ENCODE measurements around the gene SGSM2.

The SGSM2 gene

GRCh38 chr17:2362016-2362415, 24.7 kb downstream of the SGSM2 start:
- H3F3A ChIP-seq (ENCODE audit: insufficient read depth): no peaks in the 10 kb centered on the region
- no peaks in the 10 kb centered on the region for H3K27me3 ChIP-seq (ENCODE audit: low read length)
- no peak overlapping the region for H2AFZ ChIP-seq (ENCODE audit: low read depth, low read length, severe bottlenecking)
- H3K27ac ChIP-seq (ENCODE audit: low read depth, low read length): no peak overlapping the region
- no peak overlapping the region for H3K4me2 ChIP-seq (ENCODE audit: low read depth, low read length, poor library complexity, severe bottlenecking)
- H3K9me3 ChIP-seq (ENCODE audit: insufficient read depth, low read length): no peaks in the 10 kb centered on the region
- no peak overlapping the region for H3K4me3 ChIP-seq (ENCODE audit: insufficient read depth, low read length, poor library complexity, severe bottlenecking)
- no peaks in the 10 kb centered on the region for H3K36me3 ChIP-seq (ENCODE audit: low read length)
- no peaks in the 10 kb centered on the region for H3K79me2 ChIP-seq (ENCODE audit: insufficient read depth, low read length)
- no peaks in the 10 kb centered on the region for H4K20me1 ChIP-seq (ENCODE audit: low read depth, low read length)
- no peaks in the 10 kb centered on the region for H3K9me2 ChIP-seq (replicated peaks; ENCODE audit: insufficient read depth, low read length)
- H3K9ac ChIP-seq (ENCODE audit: low read length): no peak overlapping the region
- TF ChIP-seq EZH2phosphoT487 (conservative IDR thresholded peaks at IDR 0.05; ENCODE audit: low read length) (no peak), CTCF (IDR thresholded peaks at IDR 0.05; ENCODE audit: insufficient read depth, low read length, poor library complexity, severe bottlenecking) (no peak)

GRCh38 chr17:2362416-2362815, 25.1 kb downstream of the SGSM2 start:
- Histone ChIP-seq H3K9me3 (ENCODE audit: insufficient read depth, low read length) (no peaks in the 10 kb centered on the region), H3K4me2 (ENCODE audit: low read depth, low read length, poor library complexity, severe bottlenecking) (no peak overlapping the region), H4K20me1 (ENCODE audit: low read depth, low read length) (no peaks in the 10 kb centered on the region), H3K9me2 (replicated peaks; ENCODE audit: insufficient read depth, low read length) (no peaks in the 10 kb centered on the region), H3K27me3 (ENCODE audit: low read length) (no peaks in the 10 kb centered on the region), H3K79me2 (ENCODE audit: insufficient read depth, low read length) (no peaks in the 10 kb centered on the region), H3K27ac (ENCODE audit: low read depth, low read length) (no peak overlapping the region), H3K9ac (ENCODE audit: low read length) (no peak overlapping the region), H3K4me3 (ENCODE audit: insufficient read depth, low read length, poor library complexity, severe bottlenecking) (no peak overlapping the region), H3F3A (ENCODE audit: insufficient read depth) (no peaks in the 10 kb centered on the region), H2AFZ (ENCODE audit: low read depth, low read length, severe bottlenecking) (no peak overlapping the region), H3K36me3 (ENCODE audit: low read length) (no peaks in the 10 kb centered on the region)
- TF ChIP-seq CTCF (IDR thresholded peaks at IDR 0.05; ENCODE audit: insufficient read depth, low read length, poor library complexity, severe bottlenecking) (no peak), EZH2phosphoT487 (conservative IDR thresholded peaks at IDR 0.05; ENCODE audit: low read length) (no peak)

- Histone ChIP-seq H3K9ac (ENCODE audit: low read length) (no peak overlapping the region), H2AFZ (ENCODE audit: low read depth, low read length, severe bottlenecking) (no peak overlapping the region), H3K27ac (ENCODE audit: low read depth, low read length) (no peak overlapping the region), H3K4me2 (ENCODE audit: low read depth, low read length, poor library complexity, severe bottlenecking) (no peak overlapping the region), H3K9me2 (replicated peaks; ENCODE audit: insufficient read depth, low read length) (no peaks in the 10 kb centered on the region), H3K27me3 (ENCODE audit: low read length) (no peaks in the 10 kb centered on the region), H3K79me2 (ENCODE audit: insufficient read depth, low read length) (no peaks in the 10 kb centered on the region), H3K36me3 (ENCODE audit: low read length) (no peaks in the 10 kb centered on the region), H3F3A (ENCODE audit: insufficient read depth) (no peaks in the 10 kb centered on the region), H3K9me3 (ENCODE audit: insufficient read depth, low read length) (no peaks in the 10 kb centered on the region), H3K4me3 (ENCODE audit: insufficient read depth, low read length, poor library complexity, severe bottlenecking) (no peak overlapping the region), H4K20me1 (ENCODE audit: low read depth, low read length) (no peaks in the 10 kb centered on the region)
- TF ChIP-seq CTCF (IDR thresholded peaks at IDR 0.05; ENCODE audit: insufficient read depth, low read length, poor library complexity, severe bottlenecking) (no peak), EZH2phosphoT487 (conservative IDR thresholded peaks at IDR 0.05; ENCODE audit: low read length) (no peak)
Observed at GRCh38 chr17:2362881-2363280, 25.6 kb downstream of the SGSM2 start.
